Measurements from ENCODE around the gene FKRP. TPM values are rescaled to one million over a fixed set of nuclear protein-coding genes. Genes with fewer than 3 reads are reported as not detected.

Gene FKRP
- total RNA-seq, 1 experiment from 2014 or later, result 23.9 TPM

DNA sequence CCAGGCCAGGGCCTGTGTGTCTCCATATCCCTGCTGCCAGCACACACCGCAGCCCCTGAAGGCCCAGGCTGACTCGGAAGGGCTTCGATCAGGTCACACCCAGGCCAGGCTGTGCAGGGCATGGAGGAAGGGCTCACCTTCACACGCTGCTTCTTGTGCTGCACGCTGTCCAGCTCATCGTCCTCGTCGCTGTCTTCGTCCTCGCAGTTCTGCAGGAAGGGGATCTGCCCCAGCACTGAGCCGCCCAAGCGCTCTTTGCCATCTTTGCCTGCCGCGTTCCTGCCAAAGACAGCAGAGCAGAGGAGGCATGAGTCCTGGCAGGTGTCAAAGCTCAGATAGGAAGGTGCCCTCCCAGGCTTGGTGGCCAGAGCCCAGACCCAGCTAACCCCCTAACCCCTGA lies 15.3 kb upstream of the FKRP start:
- ChIA-PET CTCF (interaction anchor here (0.6 to 3.9 kb wide), 6 partner anchors 11 to 193 kb away, joined by 3 to 19 read pairs (median 3); no protein-coding TSS in a partner anchor), POLR2A (interaction anchor here (0.6 kb wide), 2 partner anchors 254 to 1623 kb away, joined by 3 to 4 read pairs; no protein-coding TSS in a partner anchor)
- Mint-ChIP-seq H3K27ac (ENCODE audit: low read depth, unreplicated experiment) (no peak overlapping the region), H3K27me3 (ENCODE audit: insufficient read depth, unreplicated experiment) (no peaks in the 10 kb centered on the region), H3K9me3 (ENCODE audit: unreplicated experiment) (no peaks in the 10 kb centered on the region), H3K4me1 (ENCODE audit: insufficient read depth, unreplicated experiment) (peaks cover 10% of the 10 kb centered on the region), H3K4me3 (ENCODE audit: unreplicated experiment) (no peak overlapping the region), H3K36me3 (ENCODE audit: insufficient read depth, unreplicated experiment) (peaks cover 61% of the 10 kb centered on the region)
- TF ChIP-seq, protein P1, sequence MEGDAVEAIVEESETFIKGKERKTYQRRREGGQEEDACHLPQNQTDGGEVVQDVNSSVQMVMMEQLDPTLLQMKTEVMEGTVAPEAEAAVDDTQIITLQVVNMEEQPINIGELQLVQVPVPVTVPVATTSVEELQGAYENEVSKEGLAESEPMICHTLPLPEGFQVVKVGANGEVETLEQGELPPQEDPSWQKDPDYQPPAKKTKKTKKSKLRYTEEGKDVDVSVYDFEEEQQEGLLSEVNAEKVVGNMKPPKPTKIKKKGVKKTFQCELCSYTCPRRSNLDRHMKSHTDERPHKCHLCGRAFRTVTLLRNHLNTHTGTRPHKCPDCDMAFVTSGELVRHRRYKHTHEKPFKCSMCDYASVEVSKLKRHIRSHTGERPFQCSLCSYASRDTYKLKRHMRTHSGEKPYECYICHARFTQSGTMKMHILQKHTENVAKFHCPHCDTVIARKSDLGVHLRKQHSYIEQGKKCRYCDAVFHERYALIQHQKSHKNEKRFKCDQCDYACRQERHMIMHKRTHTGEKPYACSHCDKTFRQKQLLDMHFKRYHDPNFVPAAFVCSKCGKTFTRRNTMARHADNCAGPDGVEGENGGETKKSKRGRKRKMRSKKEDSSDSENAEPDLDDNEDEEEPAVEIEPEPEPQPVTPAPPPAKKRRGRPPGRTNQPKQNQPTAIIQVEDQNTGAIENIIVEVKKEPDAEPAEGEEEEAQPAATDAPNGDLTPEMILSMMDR (IDR thresholded peaks at IDR 0.05; ENCODE audit: unreplicated experiment), result no peak
- intact Hi-C loops (cut with micrococcal nuclease), result no loop called here
- no peak for DNase-seq (ENCODE audit: unreplicated experiment)
- BruUV-seq (replicated peaks), result no TSS peak

DNA sequence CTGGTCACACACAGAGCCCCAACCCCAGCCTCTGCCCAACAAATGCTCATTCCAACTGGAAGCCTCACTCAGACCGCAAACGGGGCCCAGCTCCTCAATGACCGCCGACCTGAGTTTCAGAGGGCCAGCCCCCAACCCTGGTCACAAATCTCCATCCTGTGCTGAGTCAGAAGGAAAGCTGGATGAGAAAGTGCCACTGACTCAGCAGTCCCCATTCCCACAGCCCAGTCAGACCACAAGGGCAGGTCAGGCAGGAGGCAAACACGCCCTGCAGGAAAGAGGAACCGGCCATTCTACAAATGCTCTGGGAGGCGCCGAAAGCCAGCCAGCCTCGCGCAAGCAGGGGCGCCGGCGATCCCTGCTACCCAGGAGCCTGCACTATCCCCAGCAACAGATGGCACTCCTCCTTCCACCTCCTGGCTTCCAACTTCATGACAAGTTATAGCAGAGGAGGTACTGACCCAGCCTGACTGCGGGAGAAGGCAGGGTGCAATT lies 14.8 kb upstream of the FKRP start:
- TF ChIP-seq, protein P1 (IDR thresholded peaks at IDR 0.05; ENCODE audit: unreplicated experiment), result no peak
- no peaks in the 10 kb centered on the region for H3K27me3 Mint-ChIP-seq (ENCODE audit: insufficient read depth, unreplicated experiment)
- peak; percentile 63 for DNase-seq (ENCODE audit: unreplicated experiment)
- no peak overlapping the region for H3K27ac Mint-ChIP-seq (ENCODE audit: low read depth, unreplicated experiment)
- no TSS peak for BruUV-seq (replicated peaks)
- H3K36me3 Mint-ChIP-seq (ENCODE audit: insufficient read depth, unreplicated experiment), result peaks cover 64% of the 10 kb centered on the region
- peaks cover 10% of the 10 kb centered on the region for H3K4me1 Mint-ChIP-seq (ENCODE audit: insufficient read depth, unreplicated experiment)
- POLR2A ChIA-PET, result interaction anchor here (1.1 kb wide), 1 partner anchor 114 kb away, joined by 3 read pairs; no protein-coding TSS in a partner anchor
- H3K4me3 Mint-ChIP-seq (ENCODE audit: unreplicated experiment), result no peak overlapping the region
- H3K9me3 Mint-ChIP-seq (ENCODE audit: unreplicated experiment), result no peaks in the 10 kb centered on the region
- CTCF ChIA-PET, result interaction anchor here (0.6 to 3.9 kb wide), 7 partner anchors 11 to 194 kb away, joined by 3 to 19 read pairs (median 3); no protein-coding TSS in a partner anchor
- intact Hi-C loops (cut with micrococcal nuclease), result no loop called here

DNA sequence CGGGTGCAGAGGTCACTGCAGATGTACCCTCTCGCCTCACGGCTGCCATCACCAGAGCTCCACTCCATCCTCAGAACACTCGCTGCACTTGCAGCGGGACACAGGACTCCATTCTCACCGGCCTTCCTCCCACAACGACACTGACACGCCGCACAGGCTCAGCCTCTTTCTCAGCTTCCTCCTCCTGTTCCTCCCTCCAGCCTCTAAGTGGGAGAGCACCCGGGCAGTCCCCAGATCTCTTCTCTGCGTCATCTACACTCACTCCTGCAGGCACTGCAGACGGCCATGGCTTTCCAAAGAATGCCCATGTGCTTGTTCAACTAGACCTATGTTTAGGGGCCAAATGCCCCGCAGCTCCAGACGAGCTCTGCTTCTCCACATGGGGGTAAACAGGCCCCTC lies 14.3 kb upstream of the FKRP start:
- no TSS peak for BruUV-seq (replicated peaks)
- Mint-ChIP-seq H3K4me1 (ENCODE audit: insufficient read depth, unreplicated experiment) (peaks cover 10% of the 10 kb centered on the region), H3K27ac (ENCODE audit: low read depth, unreplicated experiment) (no peak overlapping the region), H3K4me3 (ENCODE audit: unreplicated experiment) (peak overlapping the region; percentile 24), H3K27me3 (ENCODE audit: insufficient read depth, unreplicated experiment) (no peaks in the 10 kb centered on the region), H3K9me3 (ENCODE audit: unreplicated experiment) (no peaks in the 10 kb centered on the region), H3K36me3 (ENCODE audit: insufficient read depth, unreplicated experiment) (peaks cover 62% of the 10 kb centered on the region)
- intact Hi-C loops (cut with micrococcal nuclease), result no loop called here
- TF ChIP-seq, protein P1 (IDR thresholded peaks at IDR 0.05; ENCODE audit: unreplicated experiment), result no peak
- CTCF ChIA-PET, result interaction anchor here (0.6 to 3.9 kb wide), 5 partner anchors 10 to 109 kb away, joined by 3 to 19 read pairs (median 4); no protein-coding TSS in a partner anchor
- POLR2A ChIA-PET, result interaction anchor here (1.1 kb wide), 1 partner anchor 115 kb away, joined by 3 read pairs; no protein-coding TSS in a partner anchor
- DNase-seq (ENCODE audit: unreplicated experiment), result no peak

GRCh38 chr19:46732172-46732938 lies 13.5 kb upstream of the FKRP start:
- POLR2A ChIA-PET, result interaction anchor here (1.1 kb wide), 1 partner anchor 116 kb away, joined by 3 read pairs; no protein-coding TSS in a partner anchor
- no peaks in the 10 kb centered on the region for H3K9me3 Mint-ChIP-seq (ENCODE audit: unreplicated experiment)
- TF ChIP-seq, protein P1 (IDR thresholded peaks at IDR 0.05; ENCODE audit: unreplicated experiment), result no peak
- no peak for DNase-seq (ENCODE audit: unreplicated experiment)
- BruUV-seq (replicated peaks), result no TSS peak
- peaks cover 10% of the 10 kb centered on the region for H3K4me1 Mint-ChIP-seq (ENCODE audit: insufficient read depth, unreplicated experiment)
- no peaks in the 10 kb centered on the region for H3K27me3 Mint-ChIP-seq (ENCODE audit: insufficient read depth, unreplicated experiment)
- peaks cover 63% of the 10 kb centered on the region for H3K36me3 Mint-ChIP-seq (ENCODE audit: insufficient read depth, unreplicated experiment)
- intact Hi-C loops (cut with micrococcal nuclease), result no loop called here
- H3K4me3 Mint-ChIP-seq (ENCODE audit: unreplicated experiment), result no peak overlapping the region
- CTCF ChIA-PET, result no interaction called here
- H3K27ac Mint-ChIP-seq (ENCODE audit: low read depth, unreplicated experiment), result no peak overlapping the region
